ENCODE results near the gene FKBP5. TPM values are rescaled to one million over a fixed set of nuclear protein-coding genes. Genes with fewer than 3 reads are reported as not detected.

Gene FKBP5
- total RNA-seq, 1 experiment from 2014 or later = 33.9 TPM

- H2BK5ac ChIP-seq (ENCODE audit: insufficient read length, low read length) = no peak overlapping the region
- no peak overlapping the region for H3K4ac ChIP-seq (ENCODE audit: low read depth, low read length)
- H3K18ac ChIP-seq (ENCODE audit: insufficient read length, low read depth, low read length) = no peak overlapping the region
- Mint-ChIP-seq H3K4me1 (peaks cover 17 to 32% of the 10 kb centered on the region in 2 experiments), H3K36me3 (ENCODE audit: insufficient read depth in 1 of 3, low read depth in 3 of 3) (no peaks in the 10 kb centered on the region), H3K4me3 (0 out of 5 replicates have a peak overlapping the region, but pooled peaks of 1 of the 2 experiments have one; percentile 13), H3K27ac (peak overlapping the region in 2 of 3 experiments; percentile 30 to 53; a peak in 1 of 7 replicates), H3K9me3 (no peaks in the 10 kb centered on the region; a peak in 1 of 5 replicates), H3K27me3 (ENCODE audit: low read depth) (no peaks in the 10 kb centered on the region; the same call in 1 of the 2 replicates)
- H2BK15ac ChIP-seq (ENCODE audit: low read depth, low read length) = no peak overlapping the region
- no peak overlapping the region for H2BK20ac ChIP-seq (ENCODE audit: low read depth, low read length, poor library complexity, severe bottlenecking)
- H2AK5ac ChIP-seq (ENCODE audit: insufficient read length, low read length) = no peak overlapping the region
- H3K23me2 ChIP-seq (ENCODE audit: insufficient read length, low read depth, low read length, poor library complexity, severe bottlenecking) = no peaks in the 10 kb centered on the region
- H3K79me1 ChIP-seq (ENCODE audit: insufficient read depth, low read depth, low read length, poor library complexity, severe bottlenecking) = no peaks in the 10 kb centered on the region
- no peaks in the 10 kb centered on the region for H3K27me3 ChIP-seq (ENCODE audit: insufficient read depth, low read length)
- H3K23ac ChIP-seq (ENCODE audit: insufficient read length, low read depth, low read length) = no peak overlapping the region
- no peak overlapping the region for H2BK12ac ChIP-seq (ENCODE audit: insufficient read length, low read depth, low read length)
- H3K9me3 ChIP-seq (ENCODE audit: control insufficient read depth, low read depth, low read length) = no peaks in the 10 kb centered on the region
- no peaks in the 10 kb centered on the region; the same call in 1 of the 2 replicates for H3K4me1 ChIP-seq (ENCODE audit: insufficient read depth, low read length)
- no peak overlapping the region for H3K4me2 ChIP-seq (ENCODE audit: insufficient read depth, insufficient read length, low read length)
- no peak overlapping the region for H4K5ac ChIP-seq (ENCODE audit: insufficient read length, low read depth, low read length)
- H3K27ac ChIP-seq (ENCODE audit: insufficient read length, low read depth, low read length) = no peak overlapping the region
- H3K79me2 ChIP-seq (ENCODE audit: insufficient read depth, low read length) = no peaks in the 10 kb centered on the region
- no peak overlapping the region for H4K8ac ChIP-seq (replicated peaks; ENCODE audit: insufficient read length, low read depth, low read length)
- no peak overlapping the region for H4K91ac ChIP-seq (ENCODE audit: insufficient read length, low read depth, low read length)
- no peak overlapping the region for H3T11ph ChIP-seq (ENCODE audit: low read length)
- H4K20me1 ChIP-seq (ENCODE audit: control insufficient read depth, insufficient read depth, insufficient read length) = no peaks in the 10 kb centered on the region
- WGBS (ENCODE audit: extremely low coverage, insufficient read length, low lambda C conversion rate) = no CpG with 5 or more reads among the region's 6 CpGs
- H2AFZ ChIP-seq (ENCODE audit: low read length) = no peak overlapping the region
- H3K56ac ChIP-seq (ENCODE audit: insufficient read length, low read depth, low read length) = no peak overlapping the region
- H3K9ac ChIP-seq (ENCODE audit: extremely low read depth, insufficient read length, low read length) = no peak overlapping the region
- no peak overlapping the region for H3K14ac ChIP-seq (ENCODE audit: insufficient read depth, low read length)
- no peak overlapping the region for H2BK120ac ChIP-seq (ENCODE audit: low read depth, low read length, poor library complexity, severe bottlenecking)
- DNase-seq = no peak
- TF ChIP-seq CTCF (conservative IDR thresholded peaks at IDR 0.05) = no peak
Observed at GRCh38 chr6:35533981-35534380, 154.7 kb downstream of the FKBP5 start.
